H9 (cell line): Measurements from ENCODE around the gene GNL3. TPM values are rescaled to one million over a fixed set of nuclear protein-coding genes. Genes with fewer than 3 reads are reported as not detected.

Experiments
- DNase-seq: peaks from one replicate; pipeline ENCODE4 v3.0.0-alpha.2; 2017
- H2AFZ ChIP-seq: one replicate; pipeline ENCODE4 v1.6.1; 2013; ENCODE audit warnings: mild to moderate bottlenecking, low read length, control low read depth, moderate library complexity
- H2AK5ac ChIP-seq: 2 replicates; pipeline ENCODE4 v1.6.1; 2013; ENCODE audit warnings: low read length, control low read depth, mixed read lengths; ENCODE audit not compliant: insufficient read length
- H2BK120ac ChIP-seq: one replicate; pipeline ENCODE4 v1.6.1; 2013; ENCODE audit warnings: low read depth, mild to moderate bottlenecking, low read length, control low read depth, inconsistent platforms; ENCODE audit not compliant: poor library complexity, severe bottlenecking
- H2BK12ac ChIP-seq: 2 replicates; pipeline ENCODE4 v1.6.1; 2013; ENCODE audit warnings: low read length, control low read depth, mixed read lengths, low read depth; ENCODE audit not compliant: insufficient read length
- H2BK15ac ChIP-seq: 2 replicates; pipeline ENCODE4 v1.6.1; 2013; ENCODE audit warnings: low read depth, low read length, control low read depth
- H2BK20ac ChIP-seq: one replicate; pipeline ENCODE4 v1.6.1; 2013; ENCODE audit warnings: low read depth, mild to moderate bottlenecking, low read length, control low read depth, inconsistent platforms; ENCODE audit not compliant: poor library complexity, severe bottlenecking
- H2BK5ac ChIP-seq: 2 replicates; pipeline ENCODE4 v1.6.1; 2013; ENCODE audit warnings: low read length, control low read depth, mixed read lengths; ENCODE audit not compliant: insufficient read length
- H3K14ac ChIP-seq: 2 replicates; pipeline ENCODE4 v1.6.1; 2013; ENCODE audit warnings: low read length, control low read depth; ENCODE audit not compliant: insufficient read depth
- H3K18ac ChIP-seq: 2 replicates; pipeline ENCODE4 v1.6.1; 2013; ENCODE audit warnings: low read depth, mild to moderate bottlenecking, mixed read lengths, low read length, control low read depth; ENCODE audit not compliant: insufficient read length
- H3K23ac ChIP-seq: 2 replicates; pipeline ENCODE4 v1.6.1; 2013; ENCODE audit warnings: low read length, control low read depth, mixed read lengths, low read depth; ENCODE audit not compliant: insufficient read length
- H3K23me2 ChIP-seq: 2 replicates; pipeline ENCODE4 v1.6.1; 2013; ENCODE audit warnings: low read depth, mild to moderate bottlenecking, mixed read lengths, low read length, control low read depth; ENCODE audit not compliant: insufficient read length, poor library complexity, severe bottlenecking
- H3K27ac ChIP-seq: 2 replicates; pipeline ENCODE4 v1.5.1; 2013; ENCODE audit warnings: low read length, control low read depth, mixed read lengths, low read depth; ENCODE audit not compliant: insufficient read length
- H3K27me3 ChIP-seq: 2 replicates; pipeline ENCODE4 v1.6.1; 2013; ENCODE audit warnings: low read length, control low read depth, inconsistent platforms; ENCODE audit not compliant: insufficient read depth
- H3K4ac ChIP-seq: 2 replicates; pipeline ENCODE4 v1.6.1; 2013; ENCODE audit warnings: low read depth, mild to moderate bottlenecking, control low read depth, inconsistent platforms, low read length, moderate library complexity
- H3K4me1 ChIP-seq: 2 replicates; pipeline ENCODE4 v1.6.1; 2013; ENCODE audit warnings: low read length, control low read depth, inconsistent platforms; ENCODE audit not compliant: insufficient read depth
- H3K4me2 ChIP-seq: 2 replicates; pipeline ENCODE4 v1.6.1; 2013; ENCODE audit warnings: low read length, control low read depth, mixed read lengths; ENCODE audit not compliant: insufficient read length, insufficient read depth
- H3K56ac ChIP-seq: 2 replicates; pipeline ENCODE4 v1.6.1; 2013; ENCODE audit warnings: low read depth, mild to moderate bottlenecking, mixed read lengths, low read length, control low read depth; ENCODE audit not compliant: insufficient read length
- H3K79me1 ChIP-seq: 2 replicates; pipeline ENCODE4 v1.6.1; 2013; ENCODE audit warnings: low read depth, mild to moderate bottlenecking, moderate library complexity, low read length, control low read depth, inconsistent platforms; ENCODE audit not compliant: insufficient read depth, poor library complexity, severe bottlenecking
- H3K79me2 ChIP-seq: 2 replicates; pipeline ENCODE4 v1.6.1; 2013; ENCODE audit warnings: low read length, control low read depth, inconsistent platforms; ENCODE audit not compliant: insufficient read depth
- H3K9ac ChIP-seq: 2 replicates; pipeline ENCODE4 v1.6.1; 2013; ENCODE audit warnings: low read length, control low read depth, mixed read lengths; ENCODE audit not compliant: insufficient read length; ENCODE audit errors: extremely low read depth
- H3K9me3 ChIP-seq: one replicate; pipeline ENCODE4 v1.6.1; 2013; ENCODE audit warnings: low read depth, low read length, inconsistent platforms; ENCODE audit not compliant: control insufficient read depth
- H3T11ph ChIP-seq: one replicate; pipeline ENCODE4 v1.6.1; 2013; ENCODE audit warnings: mild to moderate bottlenecking, low read length, control low read depth, inconsistent platforms
- H4K20me1 ChIP-seq: one replicate; pipeline ENCODE4 v1.6.1; 2013; ENCODE audit not compliant: control insufficient read depth, insufficient read length, insufficient read depth
- H4K5ac ChIP-seq: 2 replicates; pipeline ENCODE4 v1.6.1; 2013; ENCODE audit warnings: low read depth, mild to moderate bottlenecking, mixed read lengths, low read length, control low read depth; ENCODE audit not compliant: insufficient read length
- H4K8ac ChIP-seq: replicated peaks from 2 replicates; pipeline ENCODE4 v1.6.1; 2013; ENCODE audit warnings: low read length, control low read depth, mixed read lengths, low read depth; ENCODE audit not compliant: insufficient read length
- H4K91ac ChIP-seq: 2 replicates; pipeline ENCODE4 v1.6.1; 2013; ENCODE audit warnings: low read depth, mild to moderate bottlenecking, moderate library complexity, mixed read lengths, low read length, control low read depth; ENCODE audit not compliant: insufficient read length
- H3K27ac Mint-ChIP-seq, 3 experiments: 2 replicates in 2 of 3; 3 replicates in 1 of 3; pipeline ENCODE4 v1.8.0; 2020 to 2021; ENCODE audit warnings: mixed read lengths in 3 of 3, mild to moderate bottlenecking in 1 of 3, moderate library complexity in 1 of 3
- H3K27me3 Mint-ChIP-seq: 2 replicates; pipeline ENCODE4 v1.8.0; 2021; ENCODE audit warnings: low read depth, mild to moderate bottlenecking, moderate library complexity, mixed read lengths
- H3K36me3 Mint-ChIP-seq, 3 experiments: 2 replicates in 2 of 3; 3 replicates in 1 of 3; pipeline ENCODE4 v1.8.0; 2020 to 2021; ENCODE audit warnings: low read depth in 3 of 3, mixed read lengths in 3 of 3; ENCODE audit not compliant: insufficient read depth in 1 of 3
- H3K4me1 Mint-ChIP-seq, 2 experiments: 2 replicates each; pipeline ENCODE4 v1.8.0; 2020; ENCODE audit warnings: mixed read lengths in 2 of 2
- H3K4me3 Mint-ChIP-seq, 2 experiments: 2 replicates in 1 of 2; 3 replicates in 1 of 2; pipeline ENCODE4 v1.8.0; 2020 to 2021; ENCODE audit warnings: mild to moderate bottlenecking in 2 of 2, mixed read lengths in 2 of 2, moderate library complexity in 1 of 2
- H3K9me3 Mint-ChIP-seq, 2 experiments: 2 replicates in 1 of 2; 3 replicates in 1 of 2; pipeline ENCODE4 v1.8.0; 2020; ENCODE audit warnings: mild to moderate bottlenecking in 2 of 2, mixed read lengths in 2 of 2, moderate library complexity in 1 of 2
- WGBS: extraction: QIAGEN DNeasy Blood & Tissue Kit; methylation state at CpG from one replicate; pipeline ENCODE4 v1.1.7; 2013; ENCODE audit warnings: missing lambda C conversion rate, low lambda C conversion rate, mixed read lengths; ENCODE audit not compliant: insufficient read length; ENCODE audit errors: extremely low coverage; 5-methylcytosine and 5-hydroxymethylcytosine counted together
- total RNA-seq: library from RNA; stranded (reverse); gene quantifications from 2 replicates; pipeline ENCODE4 v1.2.1, GENCODE V29; 2021
- TF ChIP-seq, protein P1 (sequence below): fragments of 200-600 bp; sonication (generic); conservative IDR thresholded peaks from 3 replicates; pipeline ENCODE4 v1.8.0; 2021; ENCODE audit warnings: antibody characterized with exemption, mild to moderate bottlenecking

GNL3 gene
- total RNA-seq, 1 experiment from 2014 or later: 250 TPM

DNA sequence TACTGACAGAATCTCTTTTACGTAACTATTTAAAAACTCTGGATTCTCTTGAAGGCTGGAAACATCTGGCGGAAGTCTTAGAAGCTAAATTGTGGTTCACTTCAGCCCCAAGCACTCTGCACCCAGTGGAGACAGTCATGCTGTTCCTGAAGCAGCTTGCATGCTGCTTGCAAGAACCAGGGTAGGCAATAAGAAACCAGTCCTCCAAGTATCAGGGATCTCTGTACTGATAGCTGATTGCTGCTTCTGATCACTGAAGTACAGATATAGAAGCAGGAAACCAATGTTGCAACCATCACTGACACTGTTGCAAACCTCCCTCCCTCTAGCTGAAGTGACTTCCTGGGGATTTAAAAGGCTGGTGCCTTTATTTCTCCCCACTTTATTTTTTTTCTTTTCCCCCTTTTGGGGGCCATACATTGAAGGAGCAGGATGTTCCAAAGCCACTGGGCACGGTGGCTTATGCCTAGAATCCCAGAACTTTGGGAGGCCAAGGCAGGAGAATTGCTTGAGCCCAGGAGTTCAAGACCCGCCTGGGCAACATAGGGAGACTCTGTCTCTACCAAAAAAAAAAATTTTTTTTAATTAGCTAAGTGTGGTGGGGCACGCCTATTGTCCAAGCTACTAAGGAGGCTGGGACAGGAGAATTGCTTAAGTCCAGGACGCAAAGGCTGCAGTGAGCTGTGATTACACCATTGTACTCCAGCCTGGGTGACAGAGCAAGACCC lies 35.3 kb downstream of the GNL3 start:
- no peak overlapping the region for H3T11ph ChIP-seq
- H2BK12ac ChIP-seq: no peak overlapping the region
- H3K27me3 ChIP-seq: no peaks in the 10 kb centered on the region
- Mint-ChIP-seq H3K4me3 (no peak overlapping the region), H3K36me3 (peaks cover 5 to 9% (median 6%) of the 10 kb centered on the region in 3 experiments), H3K9me3 (peaks cover 0 to 3% of the 10 kb centered on the region in 2 experiments; a peak in 2 of 5 replicates), H3K4me1 (peaks cover 0 to 2% of the 10 kb centered on the region in 2 experiments; a peak in 1 of 4 replicates), H3K27ac (no peak overlapping the region; a peak in 1 of 7 replicates), H3K27me3 (no peaks in the 10 kb centered on the region)
- no peaks in the 10 kb centered on the region for H4K20me1 ChIP-seq
- DNase-seq: no peak
- H2BK20ac ChIP-seq: no peak overlapping the region
- no peak overlapping the region for H4K91ac ChIP-seq
- no peaks in the 10 kb centered on the region for H3K79me2 ChIP-seq
- H3K9me3 ChIP-seq: no peaks in the 10 kb centered on the region
- H3K23ac ChIP-seq: no peak overlapping the region
- no peaks in the 10 kb centered on the region for H3K23me2 ChIP-seq
- TF ChIP-seq, protein P1, sequence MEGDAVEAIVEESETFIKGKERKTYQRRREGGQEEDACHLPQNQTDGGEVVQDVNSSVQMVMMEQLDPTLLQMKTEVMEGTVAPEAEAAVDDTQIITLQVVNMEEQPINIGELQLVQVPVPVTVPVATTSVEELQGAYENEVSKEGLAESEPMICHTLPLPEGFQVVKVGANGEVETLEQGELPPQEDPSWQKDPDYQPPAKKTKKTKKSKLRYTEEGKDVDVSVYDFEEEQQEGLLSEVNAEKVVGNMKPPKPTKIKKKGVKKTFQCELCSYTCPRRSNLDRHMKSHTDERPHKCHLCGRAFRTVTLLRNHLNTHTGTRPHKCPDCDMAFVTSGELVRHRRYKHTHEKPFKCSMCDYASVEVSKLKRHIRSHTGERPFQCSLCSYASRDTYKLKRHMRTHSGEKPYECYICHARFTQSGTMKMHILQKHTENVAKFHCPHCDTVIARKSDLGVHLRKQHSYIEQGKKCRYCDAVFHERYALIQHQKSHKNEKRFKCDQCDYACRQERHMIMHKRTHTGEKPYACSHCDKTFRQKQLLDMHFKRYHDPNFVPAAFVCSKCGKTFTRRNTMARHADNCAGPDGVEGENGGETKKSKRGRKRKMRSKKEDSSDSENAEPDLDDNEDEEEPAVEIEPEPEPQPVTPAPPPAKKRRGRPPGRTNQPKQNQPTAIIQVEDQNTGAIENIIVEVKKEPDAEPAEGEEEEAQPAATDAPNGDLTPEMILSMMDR: no peak
- no peak overlapping the region for H2BK120ac ChIP-seq
- H4K5ac ChIP-seq: no peak overlapping the region
- no peak overlapping the region for H3K18ac ChIP-seq
- no peak overlapping the region for H3K14ac ChIP-seq
- H2AK5ac ChIP-seq: no peak overlapping the region
- H3K79me1 ChIP-seq: no peaks in the 10 kb centered on the region
- no peaks in the 10 kb centered on the region for H3K4me1 ChIP-seq
- H2BK5ac ChIP-seq: no peak overlapping the region
- H3K56ac ChIP-seq: no peak overlapping the region
- no peak overlapping the region for H2AFZ ChIP-seq
- WGBS: no CpG with 5 or more reads among the region's 6 CpGs
- H3K4ac ChIP-seq: no peak overlapping the region
- H2BK15ac ChIP-seq: no peak overlapping the region
- H3K27ac ChIP-seq: no peak overlapping the region
- H3K4me2 ChIP-seq: no peak overlapping the region
- H3K9ac ChIP-seq: no peak overlapping the region
- no peak overlapping the region for H4K8ac ChIP-seq
